T-cell (primary cell): ENCODE measurements around the gene PEX13. TPM values are rescaled to one million over a fixed set of nuclear protein-coding genes. Genes with fewer than 3 reads are reported as not detected.

Source experiments
- ATAC-seq, 4 experiments: fragments of 200-7000 bp in 3 of 4; fragments of 150-1000 bp in 1 of 4; cut with Tn5 transposase; replicated peaks in 1 of 4; 1 replicate in 3 of 4; 2 replicates in 1 of 4; pipeline ENCODE4 v1.10.0; 2021; ENCODE audit warnings: moderate library complexity in 3 of 4, mild to moderate bottlenecking in 2 of 4, moderate number of reproducible peaks in 1 of 4
- CTCF ChIA-PET, 2 donors: fragments of 300-600 bp; sonication (Branson Sonifier 250); formaldehyde crosslinking; loops; one replicate each; lab custom pipeline; 2022; ENCODE audit warnings: antibody characterized with exemption in 2 of 2; lab: Charles Lee
- POLR2A ChIA-PET, 2 donors: fragments of 300-600 bp; sonication (Branson Sonifier 250); formaldehyde crosslinking; loops; one replicate each; lab custom pipeline; 2022; ENCODE audit warnings: antibody characterized with exemption in 2 of 2; lab: Charles Lee
- DNase-seq, 35 experiments: peaks; one replicate each; pipeline versions ENCODE4 v3.0.0 to v3.0.0-alpha.2; 2013 to 2023
- H3K27ac ChIP-seq: one replicate; pipeline ENCODE4 v1.5.1; 2013; ENCODE audit warnings: low read length
- H3K27me3 ChIP-seq, 2 experiments: replicated peaks in 1 of 2; 1 replicate in 1 of 2; 2 replicates in 1 of 2; pipeline versions ENCODE4 v1.6.1 to v1.7.0; 2013; ENCODE audit warnings: low read length in 1 of 2, mixed read lengths in 1 of 2; ENCODE audit not compliant: control insufficient read depth in 2 of 2, insufficient read depth in 2 of 2; ENCODE audit errors: extremely low read depth in 1 of 2
- H3K36me3 ChIP-seq, 2 donors: 1 replicate in 1 of 2; 2 replicates in 1 of 2; pipeline versions ENCODE4 v1.6.1 to v1.7.0; 2013; ENCODE audit warnings: low read length in 1 of 2; ENCODE audit not compliant: control insufficient read depth in 2 of 2, insufficient read depth in 1 of 2; ENCODE audit errors: extremely low read depth in 1 of 2
- H3K4me1 ChIP-seq, 2 experiments: 1 replicate in 1 of 2; 2 replicates in 1 of 2; pipeline versions ENCODE4 v1.6.1 to v1.7.0; 2013; ENCODE audit warnings: low read length in 2 of 2, mixed read lengths in 1 of 2; ENCODE audit not compliant: insufficient read depth in 2 of 2, control insufficient read depth in 1 of 2; ENCODE audit errors: extremely low read depth in 1 of 2
- H3K4me3 ChIP-seq, 2 donors: 1 replicate in 1 of 2; 2 replicates in 1 of 2; pipeline versions ENCODE4 v1.5.1 to v1.7.0; 2013; ENCODE audit warnings: mild to moderate bottlenecking in 2 of 2, low read length in 1 of 2, moderate library complexity in 1 of 2; ENCODE audit not compliant: control insufficient read depth in 1 of 2; ENCODE audit errors: extremely low read depth in 1 of 2
- H3K9me3 ChIP-seq: 2 replicates; pipeline ENCODE4 v1.7.0; 2013
- H3K27ac Mint-ChIP-seq, 2 donors: one replicate each; pipeline ENCODE4 v1.8.0; 2020 to 2021; ENCODE audit warnings: mild to moderate bottlenecking in 2 of 2, mixed read lengths in 2 of 2
- H3K27me3 Mint-ChIP-seq, 2 donors: one replicate each; pipeline ENCODE4 v1.8.0; 2021 to 2022; ENCODE audit warnings: mixed read lengths in 2 of 2
- H3K36me3 Mint-ChIP-seq: one replicate; pipeline ENCODE4 v1.8.0; 2021; ENCODE audit warnings: mixed read lengths
- H3K4me1 Mint-ChIP-seq, 3 donors: one replicate each; pipeline ENCODE4 v1.8.0; 2020 to 2022; ENCODE audit warnings: mixed read lengths in 3 of 3, mild to moderate bottlenecking in 1 of 3
- H3K4me3 Mint-ChIP-seq, 3 donors: one replicate each; pipeline ENCODE4 v1.8.0; 2020 to 2022; ENCODE audit warnings: mild to moderate bottlenecking in 3 of 3, mixed read lengths in 3 of 3, moderate library complexity in 3 of 3
- H3K9me3 Mint-ChIP-seq, 3 donors: one replicate each; pipeline ENCODE4 v1.8.0; 2020 to 2022; ENCODE audit warnings: mixed read lengths in 3 of 3
- WGBS: methylation state at CpG from one replicate; pipeline ENCODE4 v1.1.5; 2013; ENCODE audit warnings: missing lambda C conversion rate; ENCODE audit not compliant: insufficient coverage; 5-methylcytosine and 5-hydroxymethylcytosine counted together
- total RNA-seq, 35 experiments: library from RNA in 6 of 35; stranded (reverse) in 6 of 35; fragments of 120-200 nt in 1 of 35; gene quantifications; one replicate each; pipeline versions ENCODE4 v1.2.1 to v1.2.4 and lab custom pipeline; 2013 to 2026

The PEX13 gene
- total RNA-seq, 5 donors from 2014 or later (not counting 1 experiment from before 2014, with no cell fraction given) = 12.6 to 22.8 (median 20.4) TPM

- H3K27ac ChIP-seq = no peak overlapping the region
- POLR2A ChIA-PET = no interaction called here
- no peaks in the 10 kb centered on the region for H3K4me1 ChIP-seq
- H3K4me3 ChIP-seq = no peak overlapping the region
- no peaks in the 10 kb centered on the region for H3K9me3 ChIP-seq
- H3K36me3 ChIP-seq = peaks cover 0 to 6% of the 10 kb centered on the region in 2 donors
- no peaks in the 10 kb centered on the region for H3K27me3 ChIP-seq
- Mint-ChIP-seq H3K36me3 (peaks cover 6% of the 10 kb centered on the region), H3K27me3 (no peaks in the 10 kb centered on the region), H3K4me1 (peaks cover 0 to 5% (median 2%) of the 10 kb centered on the region in 3 donors), H3K4me3 (no peak overlapping the region), H3K27ac (no peak overlapping the region), H3K9me3 (no peaks in the 10 kb centered on the region)
- CTCF ChIA-PET = no interaction called here
- ATAC-seq (no peak), DNase-seq (no peak)
Measured at GRCh38 chr2:61059382-61059781, 41.9 kb downstream of the PEX13 start.

- H3K27ac ChIP-seq = no peak within 1 kb of the TSS
- POLR2A ChIA-PET = no interaction called here
Measured at GRCh38 chr2:61065714-61066709, 48.5 kb downstream of the PEX13 start, which contains the start of gene SANBR. Gene SANBR, plus strand, starts transcription at chr2:61065871. Its CDS starts 4,480 bp downstream, at chr2:61070351.

GRCh38 chr2:61074100-61074499, 56.6 kb downstream of the PEX13 start:
- no peak overlapping the region for H3K27ac ChIP-seq
- ChIA-PET POLR2A (no interaction called here), CTCF (no interaction called here)
- no peaks in the 10 kb centered on the region for H3K9me3 ChIP-seq
- Mint-ChIP-seq H3K36me3 (peaks cover 7% of the 10 kb centered on the region), H3K27ac (no peak overlapping the region), H3K27me3 (no peaks in the 10 kb centered on the region), H3K9me3 (no peaks in the 10 kb centered on the region), H3K4me3 (no peak overlapping the region), H3K4me1 (no peaks in the 10 kb centered on the region)
- no peaks in the 10 kb centered on the region for H3K4me1 ChIP-seq
- ATAC-seq (no peak), DNase-seq (no peak)
- WGBS = no CpG with 5 or more reads among the region's 1 CpG
- no peaks in the 10 kb centered on the region for H3K27me3 ChIP-seq
- no peaks in the 10 kb centered on the region for H3K36me3 ChIP-seq
- H3K4me3 ChIP-seq = no peak overlapping the region

More at GRCh38 chr2:61065714-61066709, 48.5 kb downstream of the PEX13 start, which contains the start of gene SANBR:
- H3K36me3 Mint-ChIP-seq = no peaks in the 10 kb centered on the region
- Histone ChIP-seq H3K4me1 (peaks cover 4 to 11% of the 10 kb centered on the region in 2 experiments), H3K4me3 (peak within 1 kb of the TSS; percentile 54 to 65), H3K9me3 (no peaks in the 10 kb centered on the region), H3K27me3 (no peaks in the 10 kb centered on the region), H3K36me3 (no peaks in the 10 kb centered on the region)
- H3K27ac Mint-ChIP-seq = peak within 1 kb of the TSS; percentile 77 to 80
- DNase-seq (peak; percentile 64 to 91 (median 79)), ATAC-seq (peak; percentile 98 to 99 (median 98))
- under 1% methylated on average over 100 of the region's 112 CpGs for WGBS
- H3K9me3 Mint-ChIP-seq = no peaks in the 10 kb centered on the region
- CTCF ChIA-PET = interaction anchor here in 1 of 2 donors (0.6 to 1.1 kb wide), 2 partner anchors 356 to 499 kb away, joined by 3 to 4 read pairs; no protein-coding TSS in a partner anchor
- no peaks in the 10 kb centered on the region for H3K27me3 Mint-ChIP-seq
- peak within 1 kb of the TSS; percentile 78 to 97 (median 91) for H3K4me3 Mint-ChIP-seq
- H3K4me1 Mint-ChIP-seq = peaks cover 8 to 13% (median 10%) of the 10 kb centered on the region in 3 donors

GRCh38 chr2:61085883-61086282, 68.4 kb downstream of the PEX13 start:
- ATAC-seq (no peak), DNase-seq (no peak)
- Histone ChIP-seq H3K4me3 (no peak overlapping the region), H3K4me1 (no peaks in the 10 kb centered on the region), H3K27ac (no peak overlapping the region), H3K9me3 (no peaks in the 10 kb centered on the region), H3K36me3 (no peaks in the 10 kb centered on the region), H3K27me3 (no peaks in the 10 kb centered on the region)
- H3K4me3 Mint-ChIP-seq = no peak overlapping the region
- no peak overlapping the region for H3K27ac Mint-ChIP-seq
- ChIA-PET CTCF (no interaction called here), POLR2A (no interaction called here)
- no peaks in the 10 kb centered on the region for H3K4me1 Mint-ChIP-seq
- no CpG with 5 or more reads among the region's 1 CpG for WGBS
- H3K9me3 Mint-ChIP-seq = no peaks in the 10 kb centered on the region
- no peaks in the 10 kb centered on the region for H3K27me3 Mint-ChIP-seq
- peaks cover 11% of the 10 kb centered on the region for H3K36me3 Mint-ChIP-seq

GRCh38 chr2:61089797-61090196, 72.3 kb downstream of the PEX13 start:
- H3K4me1 Mint-ChIP-seq = no peaks in the 10 kb centered on the region
- no peak for DNase-seq
- no peaks in the 10 kb centered on the region for H3K27me3 ChIP-seq
- ATAC-seq = no peak
- H3K9me3 ChIP-seq = no peaks in the 10 kb centered on the region
- POLR2A ChIA-PET = no interaction called here
- no peaks in the 10 kb centered on the region for H3K9me3 Mint-ChIP-seq
- H3K4me1 ChIP-seq = no peaks in the 10 kb centered on the region
- H3K27ac Mint-ChIP-seq = peak overlapping the region in 1 of 2 donors; percentile 22
- peaks cover 7% of the 10 kb centered on the region for H3K36me3 Mint-ChIP-seq
- CTCF ChIA-PET = no interaction called here
- no peak overlapping the region for H3K27ac ChIP-seq
- H3K4me3 ChIP-seq = no peak overlapping the region
- H3K27me3 Mint-ChIP-seq = no peaks in the 10 kb centered on the region
- H3K4me3 Mint-ChIP-seq = no peak overlapping the region
- no peaks in the 10 kb centered on the region for H3K36me3 ChIP-seq

- no peaks in the 10 kb centered on the region for H3K4me1 ChIP-seq
- Mint-ChIP-seq H3K36me3 (peaks cover 6% of the 10 kb centered on the region), H3K27me3 (no peaks in the 10 kb centered on the region), H3K27ac (no peak overlapping the region), H3K4me1 (no peaks in the 10 kb centered on the region), H3K4me3 (no peak overlapping the region), H3K9me3 (no peaks in the 10 kb centered on the region)
- 100% methylated on average over 2 of the region's 5 CpGs for WGBS
- no peaks in the 10 kb centered on the region for H3K27me3 ChIP-seq
- POLR2A ChIA-PET = no interaction called here
- H3K27ac ChIP-seq = no peak overlapping the region
- no peak overlapping the region for H3K4me3 ChIP-seq
- ATAC-seq = no peak
- no peaks in the 10 kb centered on the region for H3K36me3 ChIP-seq
- no peak for DNase-seq
- H3K9me3 ChIP-seq = no peaks in the 10 kb centered on the region
- CTCF ChIA-PET = no interaction called here
Measured at GRCh38 chr2:61090386-61090921, 72.9 kb downstream of the PEX13 start.
